CD4-positive, alpha-beta T cell (primary cell): ENCODE measurements around the gene EZR. TPM values are rescaled to one million over a fixed set of nuclear protein-coding genes. Genes with fewer than 3 reads are reported as not detected.

Experiments used
- ATAC-seq: fragments of 200-7000 bp; cut with Tn5 transposase; one replicate; pipeline ENCODE4 v1.10.0; 2022; ENCODE audit warnings: mild to moderate bottlenecking; ENCODE audit not compliant: poor library complexity
- CTCF ChIA-PET: fragments of 350-600 bp; sonication (Branson Sonifier 250); formaldehyde crosslinking; loops from one replicate; lab custom pipeline; 2021; ENCODE audit warnings: antibody characterized with exemption, inconsistent platforms; lab: Charles Lee
- POLR2A ChIA-PET: fragments of 350-600 bp; sonication (Branson Sonifier 250); formaldehyde crosslinking; loops from one replicate; lab custom pipeline; 2021; ENCODE audit warnings: antibody characterized with exemption, inconsistent platforms; lab: Charles Lee
- DNase-seq, 14 experiments: peaks; one replicate each; pipeline ENCODE4 v3.0.0-alpha.2; 2013 to 2020; ENCODE audit warnings: mixed read lengths in 2 of 14
- H3K27ac ChIP-seq, 2 donors: one replicate each; pipeline versions ENCODE4 v1.5.1 to v1.7.0; 2013; ENCODE audit warnings: low read length in 2 of 2, low read depth in 1 of 2, mild to moderate bottlenecking in 1 of 2
- H3K27me3 ChIP-seq, 2 experiments: 1 replicate in 1 of 2; 2 replicates in 1 of 2; pipeline versions ENCODE4 v1.6.1 to v1.7.0; 2013; ENCODE audit warnings: low read length in 2 of 2, control low read depth in 1 of 2, mild to moderate bottlenecking in 1 of 2, moderate library complexity in 1 of 2; ENCODE audit not compliant: insufficient read depth in 2 of 2, control insufficient read depth in 1 of 2
- H3K36me3 ChIP-seq: one replicate; pipeline ENCODE4 v1.6.1; 2013; ENCODE audit warnings: low read length, control low read depth; ENCODE audit not compliant: insufficient read depth
- H3K4me1 ChIP-seq: one replicate; pipeline ENCODE4 v1.6.1; 2013; ENCODE audit warnings: low read length, control low read depth; ENCODE audit not compliant: insufficient read depth
- H3K4me3 ChIP-seq: one replicate; pipeline ENCODE4 v1.5.1; 2013; ENCODE audit warnings: mild to moderate bottlenecking, low read length, moderate library complexity
- H3K9me3 ChIP-seq, 2 experiments: 1 replicate in 1 of 2; 2 replicates in 1 of 2; pipeline versions ENCODE4 v1.6.1 to v1.7.0; 2013; ENCODE audit warnings: low read length in 2 of 2, mild to moderate bottlenecking in 2 of 2, control low read depth in 1 of 2, moderate library complexity in 1 of 2; ENCODE audit not compliant: control insufficient read depth in 1 of 2, insufficient read depth in 1 of 2
- H3K27ac Mint-ChIP-seq: one replicate; pipeline ENCODE4 v1.8.0; 2020; ENCODE audit warnings: mixed read lengths
- H3K27me3 Mint-ChIP-seq: one replicate; pipeline ENCODE4 v1.8.0; 2021; ENCODE audit warnings: mixed read lengths
- H3K36me3 Mint-ChIP-seq: one replicate; pipeline ENCODE4 v1.8.0; 2021; ENCODE audit warnings: low read depth, mixed read lengths
- H3K4me1 Mint-ChIP-seq: one replicate; pipeline ENCODE4 v1.8.0; 2021; ENCODE audit warnings: low read depth, mixed read lengths
- H3K4me3 Mint-ChIP-seq: one replicate; pipeline ENCODE4 v1.8.0; 2020; ENCODE audit warnings: mild to moderate bottlenecking, mixed read lengths
- H3K9me3 Mint-ChIP-seq: one replicate; pipeline ENCODE4 v1.8.0; 2020; ENCODE audit warnings: mixed read lengths
- intact Hi-C, 2 experiments: fragments of 100-400 bp; cut with DNase I in 1 of 2; cut with micrococcal nuclease in 1 of 2; formaldehyde crosslinking; loops; one replicate each; pipeline versions ENCODE4 v1.15.1 to v1.9.0; 2023 to 2025; cut with DNase I, micrococcal nuclease
- total RNA-seq, 174 experiments: library from RNA in 2 of 174; stranded (reverse) in 2 of 174; gene quantifications; one replicate each; pipeline ENCODE4 v1.2.3 and lab custom pipeline; 2021 to 2026
- TF ChIP-seq, protein P1 (sequence below): fragments of 200-600 bp; IDR thresholded peaks from one replicate; pipeline ENCODE4 v1.8.0; 2022; ENCODE audit warnings: antibody characterized with exemption, mild to moderate bottlenecking

Gene EZR
- total RNA-seq, 2 experiments from 2014 or later = 434 to 449 TPM

GRCh38 chr6:158768436-158768835, 50.7 kb downstream of the EZR start:
- peaks cover 30% of the 10 kb centered on the region for H3K4me1 ChIP-seq
- H3K9me3 ChIP-seq = peaks cover 0 to 8% of the 10 kb centered on the region in 2 experiments
- ChIA-PET POLR2A (no interaction called here), CTCF (interaction anchor here (1.6 to 1.8 kb wide), 2 partner anchors 21 to 25 kb away, joined by 6 to 7 read pairs; no protein-coding TSS in a partner anchor)
- no peak overlapping the region for H3K27ac ChIP-seq
- Mint-ChIP-seq H3K27me3 (peaks cover 8% of the 10 kb centered on the region), H3K36me3 (peaks cover 99% of the 10 kb centered on the region), H3K4me1 (peaks cover 34% of the 10 kb centered on the region), H3K27ac (peak overlapping the region; percentile 74), H3K4me3 (peak overlapping the region; percentile 40), H3K9me3 (no peaks in the 10 kb centered on the region)
- intact Hi-C loops = no loop called here
- no peaks in the 10 kb centered on the region for H3K27me3 ChIP-seq
- H3K4me3 ChIP-seq = no peak overlapping the region
- ATAC-seq (no peak), DNase-seq (peak in 1 of 14 experiments; percentile 42)
- peaks cover 100% of the 10 kb centered on the region for H3K36me3 ChIP-seq
- TF ChIP-seq, protein P1, sequence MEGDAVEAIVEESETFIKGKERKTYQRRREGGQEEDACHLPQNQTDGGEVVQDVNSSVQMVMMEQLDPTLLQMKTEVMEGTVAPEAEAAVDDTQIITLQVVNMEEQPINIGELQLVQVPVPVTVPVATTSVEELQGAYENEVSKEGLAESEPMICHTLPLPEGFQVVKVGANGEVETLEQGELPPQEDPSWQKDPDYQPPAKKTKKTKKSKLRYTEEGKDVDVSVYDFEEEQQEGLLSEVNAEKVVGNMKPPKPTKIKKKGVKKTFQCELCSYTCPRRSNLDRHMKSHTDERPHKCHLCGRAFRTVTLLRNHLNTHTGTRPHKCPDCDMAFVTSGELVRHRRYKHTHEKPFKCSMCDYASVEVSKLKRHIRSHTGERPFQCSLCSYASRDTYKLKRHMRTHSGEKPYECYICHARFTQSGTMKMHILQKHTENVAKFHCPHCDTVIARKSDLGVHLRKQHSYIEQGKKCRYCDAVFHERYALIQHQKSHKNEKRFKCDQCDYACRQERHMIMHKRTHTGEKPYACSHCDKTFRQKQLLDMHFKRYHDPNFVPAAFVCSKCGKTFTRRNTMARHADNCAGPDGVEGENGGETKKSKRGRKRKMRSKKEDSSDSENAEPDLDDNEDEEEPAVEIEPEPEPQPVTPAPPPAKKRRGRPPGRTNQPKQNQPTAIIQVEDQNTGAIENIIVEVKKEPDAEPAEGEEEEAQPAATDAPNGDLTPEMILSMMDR = no peak

DNA sequence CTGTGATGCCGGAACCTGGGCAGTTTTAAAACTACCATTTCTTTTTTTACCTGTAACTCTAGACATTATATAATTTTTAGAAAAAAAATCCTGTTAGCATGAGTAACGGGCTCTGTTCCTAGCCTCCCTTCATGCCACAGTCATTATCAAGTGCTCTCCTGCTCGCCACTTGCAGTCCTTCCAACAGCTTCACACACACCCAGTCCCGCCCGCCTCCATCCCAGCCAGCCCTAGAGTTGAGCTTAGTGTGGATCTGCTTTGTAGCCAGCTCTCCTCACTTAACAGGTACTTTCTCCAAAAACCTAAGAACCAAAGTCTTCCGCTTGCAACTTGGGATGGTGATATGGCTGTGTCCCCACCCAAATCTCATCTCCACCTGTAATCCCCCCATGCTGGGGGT, 51.5 kb downstream of the EZR start:
- H3K9me3 ChIP-seq = peaks cover 0 to 8% of the 10 kb centered on the region in 2 experiments
- peak in 1 of 14 experiments; percentile 37 for DNase-seq
- TF ChIP-seq, protein P1 = no peak
- H3K4me1 Mint-ChIP-seq = peaks cover 27% of the 10 kb centered on the region
- intact Hi-C loops = no loop called here
- ChIA-PET POLR2A (no interaction called here), CTCF (interaction anchor here (1.6 kb wide), 1 partner anchor 26 kb away, joined by 6 read pairs; no protein-coding TSS in a partner anchor)
- H3K4me1 ChIP-seq = peaks cover 23% of the 10 kb centered on the region
- H3K36me3 ChIP-seq = peaks cover 99% of the 10 kb centered on the region
- no peak overlapping the region for H3K4me3 ChIP-seq
- H3K9me3 Mint-ChIP-seq = no peaks in the 10 kb centered on the region
- no peak for ATAC-seq
- H3K36me3 Mint-ChIP-seq = peaks cover 99% of the 10 kb centered on the region
- no peak overlapping the region for H3K27ac ChIP-seq
- H3K4me3 Mint-ChIP-seq = peak overlapping the region; percentile 40
- peak overlapping the region; percentile 74 for H3K27ac Mint-ChIP-seq
- peaks cover 8% of the 10 kb centered on the region for H3K27me3 Mint-ChIP-seq
- no peaks in the 10 kb centered on the region for H3K27me3 ChIP-seq

- TF ChIP-seq, protein P1 = no peak
- ChIA-PET CTCF (no interaction called here), POLR2A (no interaction called here)
- Mint-ChIP-seq H3K4me3 (peak overlapping the region; percentile 39), H3K27me3 (peaks cover 8% of the 10 kb centered on the region), H3K9me3 (no peaks in the 10 kb centered on the region), H3K27ac (peak overlapping the region; percentile 74), H3K36me3 (peaks cover 99% of the 10 kb centered on the region), H3K4me1 (peaks cover 18% of the 10 kb centered on the region)
- ATAC-seq (no peak), DNase-seq (peak in 1 of 14 experiments; percentile 44)
- intact Hi-C loops = no loop called here
- Histone ChIP-seq H3K27me3 (no peaks in the 10 kb centered on the region), H3K4me1 (peaks cover 14% of the 10 kb centered on the region), H3K36me3 (peaks cover 97% of the 10 kb centered on the region), H3K4me3 (no peak overlapping the region), H3K9me3 (peaks cover 0 to 8% of the 10 kb centered on the region in 2 experiments), H3K27ac (no peak overlapping the region)
Observed at GRCh38 chr6:158766621-158767455, 52.3 kb downstream of the EZR start.
